ENCODE measurements around the gene UNC13D.
A peak's percentile ranks its signal among the peaks of the same experiment; 100 is the strongest.

UNC13D gene

GRCh38 chr17:75831032-75831571 lies 13.1 kb downstream of the UNC13D start:
- Mint-ChIP-seq H3K27ac (no peak overlapping the region), H3K9me3 (no peaks in the 10 kb centered on the region), H3K27me3 (ENCODE audit: low read depth, poor library complexity) (no peaks in the 10 kb centered on the region), H3K36me3 (ENCODE audit: low read depth) (no peaks in the 10 kb centered on the region), H3K4me1 (peaks cover 38% of the 10 kb centered on the region), H3K4me3 (no peak overlapping the region)
- DNase-seq: no peak
- TF ChIP-seq CTCF (IDR thresholded peaks at IDR 0.05): no peak

GRCh38 chr17:75830164-75831031 lies 13.8 kb downstream of the UNC13D start:
- Mint-ChIP-seq H3K9me3 (no peaks in the 10 kb centered on the region), H3K27ac (no peak overlapping the region), H3K36me3 (ENCODE audit: low read depth) (no peaks in the 10 kb centered on the region), H3K4me1 (peaks cover 38% of the 10 kb centered on the region), H3K4me3 (no peak overlapping the region), H3K27me3 (ENCODE audit: low read depth, poor library complexity) (no peaks in the 10 kb centered on the region)
- DNase-seq: peak; percentile 66
- TF ChIP-seq CTCF (IDR thresholded peaks at IDR 0.05): peak; percentile 53

- Mint-ChIP-seq H3K27me3 (ENCODE audit: low read depth, poor library complexity) (no peaks in the 10 kb centered on the region), H3K27ac (no peak overlapping the region), H3K36me3 (ENCODE audit: low read depth) (no peaks in the 10 kb centered on the region), H3K4me3 (no peak overlapping the region), H3K9me3 (no peaks in the 10 kb centered on the region), H3K4me1 (peaks cover 38% of the 10 kb centered on the region)
- DNase-seq: no peak
- no peak for TF ChIP-seq CTCF (IDR thresholded peaks at IDR 0.05)
Measured at GRCh38 chr17:75829747-75830146, 14.5 kb downstream of the UNC13D start.

GRCh38 chr17:75828741-75829140 lies 15.5 kb downstream of the UNC13D start:
- no peak for TF ChIP-seq CTCF (IDR thresholded peaks at IDR 0.05)
- Mint-ChIP-seq H3K9me3 (no peaks in the 10 kb centered on the region), H3K4me3 (no peak overlapping the region), H3K27me3 (ENCODE audit: low read depth, poor library complexity) (no peaks in the 10 kb centered on the region), H3K27ac (no peak overlapping the region), H3K4me1 (peaks cover 38% of the 10 kb centered on the region), H3K36me3 (ENCODE audit: low read depth) (no peaks in the 10 kb centered on the region)
- DNase-seq: no peak

GRCh38 chr17:75828076-75828400 lies 16.2 kb downstream of the UNC13D start:
- Mint-ChIP-seq H3K9me3 (no peaks in the 10 kb centered on the region), H3K36me3 (ENCODE audit: low read depth) (no peaks in the 10 kb centered on the region), H3K27ac (peak overlapping the region; percentile 90), H3K4me1 (peaks cover 33% of the 10 kb centered on the region), H3K27me3 (ENCODE audit: low read depth, poor library complexity) (no peaks in the 10 kb centered on the region), H3K4me3 (peak overlapping the region; percentile 38)
- DNase-seq: no peak
- no peak for TF ChIP-seq CTCF (IDR thresholded peaks at IDR 0.05)

All from nephron progenitor cell (in vitro differentiated cells).